Chondrocyte (in vitro differentiated cells): ENCODE measurements around the gene TBC1D14. TPM values are rescaled to one million over a fixed set of nuclear protein-coding genes. Genes with fewer than 3 reads are reported as not detected.

Experiments used
- DNase-seq: peaks from one replicate; pipeline ENCODE4 v3.0.0; 2021; ENCODE audit warnings: mixed read lengths, low spot score
- H3K27ac Mint-ChIP-seq: one replicate; pipeline ENCODE4 v1.8.0; 2021; ENCODE audit warnings: mild to moderate bottlenecking, moderate library complexity, mixed read lengths; ENCODE audit not compliant: unreplicated experiment
- H3K27me3 Mint-ChIP-seq: 2 replicates; pipeline ENCODE4 v1.8.0; 2021; ENCODE audit warnings: low read depth, mixed read lengths
- H3K36me3 Mint-ChIP-seq: 2 replicates; pipeline ENCODE4 v1.8.0; 2021; ENCODE audit warnings: low read depth, mixed read lengths
- H3K4me1 Mint-ChIP-seq: 2 replicates; pipeline ENCODE4 v1.8.0; 2021; ENCODE audit warnings: low read depth, mild to moderate bottlenecking, mixed read lengths
- H3K4me3 Mint-ChIP-seq: one replicate; pipeline ENCODE4 v1.8.0; 2021; ENCODE audit warnings: mild to moderate bottlenecking, moderate library complexity, mixed read lengths; ENCODE audit not compliant: unreplicated experiment
- H3K9me3 Mint-ChIP-seq: 2 replicates; pipeline ENCODE4 v1.8.0; 2021; ENCODE audit warnings: low read depth, mixed read lengths
- CTCF ChIP-seq: fragments of 200-600 bp; sonication (generic); IDR thresholded peaks from 2 replicates; pipeline ENCODE4 v1.5.0; 2021; ENCODE audit warnings: antibody characterized with exemption, mild to moderate bottlenecking, moderate library complexity
- total RNA-seq: library from RNA; stranded (reverse); gene quantifications from 3 replicates; pipeline ENCODE4 v1.2.1, GENCODE V29; 2021

TBC1D14 gene
- total RNA-seq, 1 donor from 2014 or later = 25.2 TPM

- no peak overlapping the region for H3K27ac Mint-ChIP-seq
- no peak for TF ChIP-seq CTCF
- H3K9me3 Mint-ChIP-seq = no peaks in the 10 kb centered on the region
- H3K4me1 Mint-ChIP-seq = peaks cover 23% of the 10 kb centered on the region
- H3K4me3 Mint-ChIP-seq = no peak overlapping the region
- H3K36me3 Mint-ChIP-seq = peaks cover 18% of the 10 kb centered on the region
- H3K27me3 Mint-ChIP-seq = no peaks in the 10 kb centered on the region
- DNase-seq = peak; percentile 61
Measured at GRCh38 chr4:7027284-7027683, 117.7 kb downstream of the TBC1D14 start.

GRCh38 chr4:7027913-7028312 is 118.3 kb downstream of the TBC1D14 start:
- DNase-seq = peak; percentile 26
- Mint-ChIP-seq H3K27me3 (no peaks in the 10 kb centered on the region), H3K36me3 (peaks cover 18% of the 10 kb centered on the region), H3K4me1 (peaks cover 23% of the 10 kb centered on the region), H3K4me3 (no peak overlapping the region), H3K27ac (no peak overlapping the region), H3K9me3 (no peaks in the 10 kb centered on the region)
- no peak for TF ChIP-seq CTCF

GRCh38 chr4:7029212-7029611 is 119.6 kb downstream of the TBC1D14 start:
- DNase-seq = peak; percentile 47
- H3K4me3 Mint-ChIP-seq = no peak overlapping the region
- H3K27me3 Mint-ChIP-seq = no peaks in the 10 kb centered on the region
- no peaks in the 10 kb centered on the region for H3K9me3 Mint-ChIP-seq
- TF ChIP-seq CTCF = no peak
- peaks cover 18% of the 10 kb centered on the region for H3K36me3 Mint-ChIP-seq
- no peak overlapping the region for H3K27ac Mint-ChIP-seq
- H3K4me1 Mint-ChIP-seq = peaks cover 19% of the 10 kb centered on the region

GRCh38 chr4:7029921-7030320 is 120.3 kb downstream of the TBC1D14 start:
- TF ChIP-seq CTCF = no peak

GRCh38 chr4:7030856-7031255 is 121.2 kb downstream of the TBC1D14 start:
- TF ChIP-seq CTCF = no peak
- Mint-ChIP-seq H3K27ac (peak overlapping the region; percentile 18), H3K36me3 (peaks cover 18% of the 10 kb centered on the region), H3K4me3 (no peak overlapping the region), H3K4me1 (peaks cover 28% of the 10 kb centered on the region), H3K9me3 (no peaks in the 10 kb centered on the region), H3K27me3 (no peaks in the 10 kb centered on the region)
- DNase-seq = peak; percentile 52

More at GRCh38 chr4:7029921-7030320, 120.3 kb downstream of the TBC1D14 start:
- peak; percentile 80 for DNase-seq
- Mint-ChIP-seq H3K4me1 (peaks cover 25% of the 10 kb centered on the region), H3K9me3 (no peaks in the 10 kb centered on the region), H3K4me3 (no peak overlapping the region), H3K27me3 (no peaks in the 10 kb centered on the region), H3K36me3 (peaks cover 18% of the 10 kb centered on the region), H3K27ac (no peak overlapping the region)
